Measurements from ENCODE around the gene CD274. TPM values are rescaled to one million over a fixed set of nuclear protein-coding genes. Genes with fewer than 3 reads are reported as not detected.

The CD274 gene
- total and polyA plus RNA-seq, 10 of the 15 experiments (the other 5 are each of a cell fraction or from before 2014, with no cell fraction given), result 9.4 to 128 (median 24.6) TPM

GRCh38 chr9:5514617-5515260 is 64.4 kb downstream of the CD274 start (continued):
- TF ChIP-seq RELB (IDR thresholded peaks at IDR 0.05; ENCODE audit: low read depth), result no peak
- peak; percentile 18 to 56; a peak in 2 of 4 replicates for TF ChIP-seq BHLHE40 (IDR thresholded peaks at IDR 0.05; ENCODE audit: borderline replicate concordance in 1 of 2, low read depth in 2 of 2, low read length in 1 of 2)
- peak; percentile 93 for TF ChIP-seq CUX1 (IDR thresholded peaks at IDR 0.05; ENCODE audit: insufficient replicate concordance, low read depth, low read length)
- peak; percentile 72 for TF ChIP-seq ATF7 (IDR thresholded peaks at IDR 0.05; ENCODE audit: low read depth)
- TF ChIP-seq MTA2 (IDR thresholded peaks at IDR 0.05; ENCODE audit: low read depth), result 0 out of 2 replicates have a peak, but pooled peaks have one; percentile 32
- TF ChIP-seq MLLT1 (IDR thresholded peaks at IDR 0.05), result peak; percentile 90
- TF ChIP-seq CHD2 (IDR thresholded peaks at IDR 0.05; ENCODE audit: borderline replicate concordance, low read depth, low read length), result 0 out of 2 replicates have a peak, but pooled peaks have one; percentile 28
- no peak for TF ChIP-seq ATF2 (IDR thresholded peaks at IDR 0.05; ENCODE audit: low read length)
- peak; percentile 76 for TF ChIP-seq MEF2B (IDR thresholded peaks at IDR 0.05; ENCODE audit: partially characterized antibody, poor library complexity, severe bottlenecking)
- 0 out of 2 replicates have a peak, but pooled peaks have one; percentile 32 for TF ChIP-seq NBN (IDR thresholded peaks at IDR 0.05)

Data from GM12878 (cell line).